Right lobe of liver (tissue), 6 donors: ENCODE data around the gene DPYSL3. TPM values are rescaled to one million over a fixed set of nuclear protein-coding genes. Genes with fewer than 3 reads are reported as not detected.

Source experiments
- ATAC-seq, 4 donors: fragments of 200-7000 bp; cut with Tn5 transposase; one replicate each; pipeline ENCODE4 v1.9.1; 2020; ENCODE audit warnings: mild to moderate bottlenecking in 4 of 4, moderate library complexity in 4 of 4
- DNase-seq, 3 donors: peaks; one replicate each; pipeline ENCODE4 v3.0.0-alpha.2; 2020
- H3K27ac ChIP-seq, 3 donors: fragments of 200-600 bp; one replicate each; pipeline ENCODE4 v1.8.0; 2022
- H3K27me3 ChIP-seq, 2 donors: fragments of 200-600 bp; one replicate each; pipeline ENCODE4 v1.8.0; 2022
- H3K36me3 ChIP-seq, 4 donors: fragments of 200-600 bp; sonication (generic) in 1 of 4; one replicate each; pipeline versions ENCODE4 v1.5.1 to v1.8.0; 2017 to 2022; ENCODE audit warnings: control low read depth in 1 of 4
- H3K4me1 ChIP-seq, 4 donors: fragments of 200-600 bp; sonication (generic) in 1 of 4; one replicate each; pipeline versions ENCODE4 v1.5.1 to v1.8.0; 2017 to 2022; ENCODE audit warnings: control low read depth in 1 of 4
- H3K4me3 ChIP-seq, 3 donors: fragments of 200-600 bp; one replicate each; pipeline ENCODE4 v1.8.0; 2022
- H3K9me3 ChIP-seq, 4 donors: fragments of 200-600 bp; sonication (generic) in 1 of 4; one replicate each; pipeline versions ENCODE4 v1.5.1 to v1.8.0; 2017 to 2022; ENCODE audit warnings: control low read depth in 1 of 4
- POLR2A ChIP-seq: fragments of 450-650 bp; IDR thresholded peaks from one replicate; pipeline ENCODE4 v1.6.1; 2017; ENCODE audit warnings: antibody characterized with exemption, mild to moderate bottlenecking
- WGBS: methylation state at CpG from one replicate; pipeline ENCODE4 v1.1.6; 2018; ENCODE audit warnings: low coverage, low lambda C conversion rate; ENCODE audit not compliant: insufficient coverage; ENCODE audit errors: missing lambda C conversion rate; 5-methylcytosine and 5-hydroxymethylcytosine counted together
- intact Hi-C, 2 donors: fragments of 100-400 bp; cut with DNase I; formaldehyde crosslinking; loops; one replicate each; pipeline versions ENCODE4 v1.11.2 to v1.14.1; 2022
- total RNA-seq, 6 experiments: library from RNA; depleted of rRNA in 2 of 6; stranded (reverse); fragments of >200 nt in 2 of 6; fragmentation: NEBNext Ultra II Directional in 3 of 6; extraction: Animal tissue kit (Norgen Biotek cat#: 25700) in 3 of 6; gene quantifications; one replicate each; pipeline versions ENCODE4 v1.1.0 to v1.2.4, GENCODE V29; 2016 to 2023
- TF ChIP-seq, protein P1 (sequence below), 4 donors: fragments of 200-600 bp in 3 of 4; fragments of 450-650 bp in 1 of 4; IDR thresholded peaks; one replicate each; pipeline versions ENCODE4 v1.5.1 to v1.8.0; 2016 to 2022; ENCODE audit warnings: antibody characterized with exemption in 4 of 4, mild to moderate bottlenecking in 2 of 4
- donor health status: DM: no; HTN: yes; CAD: no.
- donor health status: DM: no; HTN: no; CAD: no.
- donor health status: DM: no; HTN: no; CAD: no.
- donor health status: DM: no; HTN: yes; CAD: no.
- donor health status: DM: no; HTN: yes; CAD: no.

The DPYSL3 gene
- total RNA-seq, 6 experiments from 2014 or later: 1.4 to 3.8 (median 2.3) TPM

DNA sequence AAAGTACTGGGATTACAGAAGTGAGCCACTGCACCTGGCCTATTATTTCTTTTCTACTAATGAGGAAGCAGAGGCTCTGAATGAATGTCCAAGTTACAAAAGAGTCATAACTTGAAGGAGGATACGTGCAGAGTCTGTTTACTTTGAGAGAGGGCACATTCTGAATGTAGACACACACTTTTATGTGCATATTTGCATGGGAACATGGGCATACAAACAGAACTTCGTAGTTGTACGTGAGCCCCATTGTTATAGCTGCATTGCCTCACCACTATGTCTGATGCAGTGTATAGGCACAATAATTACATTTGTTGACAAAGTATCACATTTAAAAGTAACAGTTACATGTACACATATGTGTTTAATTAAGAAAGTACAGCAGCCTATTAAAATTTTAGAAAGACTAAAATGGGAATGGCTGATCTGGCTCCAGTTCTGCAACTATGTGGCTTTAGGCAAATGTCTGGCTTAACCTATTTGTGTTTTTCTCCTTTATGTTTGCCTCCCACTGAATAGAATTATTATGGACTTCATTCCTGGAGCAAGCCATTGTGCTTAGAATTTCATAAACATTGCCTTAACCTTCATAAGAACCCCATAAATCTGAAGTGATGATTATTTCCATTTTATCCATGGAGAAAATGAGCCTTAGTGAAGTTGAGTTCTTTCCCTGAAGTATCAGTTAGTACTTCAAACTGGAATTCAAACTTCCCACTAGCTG lies 3.0 kb upstream of the DPYSL3 start:
- intact Hi-C loops: no loop called here
- TF ChIP-seq, protein P1, sequence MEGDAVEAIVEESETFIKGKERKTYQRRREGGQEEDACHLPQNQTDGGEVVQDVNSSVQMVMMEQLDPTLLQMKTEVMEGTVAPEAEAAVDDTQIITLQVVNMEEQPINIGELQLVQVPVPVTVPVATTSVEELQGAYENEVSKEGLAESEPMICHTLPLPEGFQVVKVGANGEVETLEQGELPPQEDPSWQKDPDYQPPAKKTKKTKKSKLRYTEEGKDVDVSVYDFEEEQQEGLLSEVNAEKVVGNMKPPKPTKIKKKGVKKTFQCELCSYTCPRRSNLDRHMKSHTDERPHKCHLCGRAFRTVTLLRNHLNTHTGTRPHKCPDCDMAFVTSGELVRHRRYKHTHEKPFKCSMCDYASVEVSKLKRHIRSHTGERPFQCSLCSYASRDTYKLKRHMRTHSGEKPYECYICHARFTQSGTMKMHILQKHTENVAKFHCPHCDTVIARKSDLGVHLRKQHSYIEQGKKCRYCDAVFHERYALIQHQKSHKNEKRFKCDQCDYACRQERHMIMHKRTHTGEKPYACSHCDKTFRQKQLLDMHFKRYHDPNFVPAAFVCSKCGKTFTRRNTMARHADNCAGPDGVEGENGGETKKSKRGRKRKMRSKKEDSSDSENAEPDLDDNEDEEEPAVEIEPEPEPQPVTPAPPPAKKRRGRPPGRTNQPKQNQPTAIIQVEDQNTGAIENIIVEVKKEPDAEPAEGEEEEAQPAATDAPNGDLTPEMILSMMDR (IDR thresholded peaks at IDR 0.05): no peak
- TF ChIP-seq POLR2A: no peak
- WGBS: 38% methylated on average over 3 of the region's 3 CpGs
- peaks cover 0 to 6% (median 0%) of the 10 kb centered on the region in 4 donors for H3K4me1 ChIP-seq
- H3K27ac ChIP-seq: no peak overlapping the region
- DNase-seq (no peak), ATAC-seq (no peak)
- H3K9me3 ChIP-seq: no peaks in the 10 kb centered on the region
- no peaks in the 10 kb centered on the region for H3K36me3 ChIP-seq
- no peak overlapping the region for H3K4me3 ChIP-seq
- H3K27me3 ChIP-seq: peaks cover 0 to 8% of the 10 kb centered on the region in 2 donors

DNA sequence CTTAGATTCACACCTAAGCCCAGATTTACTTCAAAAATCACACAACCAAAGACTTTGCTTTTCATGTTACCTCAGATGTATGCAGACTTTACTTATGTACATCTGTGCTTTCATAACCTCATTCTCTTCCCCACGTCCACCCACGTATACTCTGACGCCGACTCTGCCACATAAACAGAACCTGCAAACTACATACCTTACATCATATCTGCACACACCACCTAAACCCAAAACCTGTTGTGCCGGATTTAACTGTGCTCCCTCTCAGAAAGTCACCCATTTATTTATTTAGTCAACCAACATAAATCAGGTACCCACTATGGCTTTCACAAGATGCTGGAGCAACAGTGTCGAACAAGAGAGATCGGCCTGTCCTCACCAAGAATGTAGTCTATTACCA lies 1.0 kb upstream of the DPYSL3 start:
- intact Hi-C loops: no loop called here
- WGBS: 70% methylated on average over 7 of the region's 7 CpGs
- H3K27ac ChIP-seq: no peak overlapping the region
- H3K9me3 ChIP-seq: no peaks in the 10 kb centered on the region
- DNase-seq (no peak), ATAC-seq (no peak)
- no peak overlapping the region for H3K4me3 ChIP-seq
- TF ChIP-seq, protein P1 (IDR thresholded peaks at IDR 0.05): no peak
- TF ChIP-seq POLR2A: no peak
- H3K36me3 ChIP-seq: no peaks in the 10 kb centered on the region
- peaks cover 0 to 8% of the 10 kb centered on the region in 2 donors for H3K27me3 ChIP-seq
- H3K4me1 ChIP-seq: peaks cover 0 to 6% (median 0%) of the 10 kb centered on the region in 4 donors

DNA sequence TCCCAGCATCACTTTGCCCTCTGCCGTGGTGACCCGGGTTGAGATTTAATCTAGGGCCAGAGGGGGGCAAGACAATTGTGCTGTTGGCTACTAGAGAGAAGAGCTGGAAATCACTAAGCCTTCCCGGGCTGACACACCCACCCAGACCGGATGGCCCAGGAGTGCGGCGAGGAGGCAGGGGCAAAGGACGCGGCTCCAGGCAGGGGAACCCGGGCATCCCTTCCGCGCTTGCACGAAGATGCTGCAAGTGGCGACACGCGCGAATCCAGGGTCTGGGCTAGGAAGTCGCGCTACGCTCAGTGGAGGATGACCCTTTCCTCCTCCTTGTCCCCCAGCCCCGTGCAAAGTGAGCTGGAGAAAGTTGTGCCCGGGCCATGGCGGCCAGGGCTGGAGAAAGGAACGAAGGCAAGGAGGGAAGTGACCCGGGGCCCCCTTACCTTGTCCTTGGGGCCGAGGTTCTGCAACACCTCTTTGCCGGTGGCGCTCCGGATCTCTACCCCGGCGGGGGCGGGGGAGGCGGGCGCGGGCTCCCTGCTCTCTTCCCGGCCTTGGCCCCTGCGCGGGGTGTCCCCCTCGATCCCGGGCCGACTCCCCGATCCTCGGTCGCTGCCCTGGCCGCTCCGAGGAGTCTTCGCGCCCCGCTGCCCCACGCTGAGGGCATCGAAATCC lies 693 bp downstream of the DPYSL3 start:
- peak overlapping the region; percentile 38 to 47 (median 39) for H3K4me3 ChIP-seq
- H3K36me3 ChIP-seq: no peaks in the 10 kb centered on the region
- DNase-seq (peak; percentile 26 to 52 (median 40)), ATAC-seq (peak; percentile 37 to 49 (median 44))
- WGBS: 2% methylated on average over 27 of the region's 50 CpGs
- no peak for TF ChIP-seq POLR2A
- TF ChIP-seq, protein P1 (IDR thresholded peaks at IDR 0.05): no peak
- peaks cover 0 to 8% of the 10 kb centered on the region in 2 donors for H3K27me3 ChIP-seq
- peaks cover 0 to 6% (median 0%) of the 10 kb centered on the region in 4 donors for H3K4me1 ChIP-seq
- intact Hi-C loops: no loop called here
- no peaks in the 10 kb centered on the region for H3K9me3 ChIP-seq
- H3K27ac ChIP-seq: peak overlapping the region in 1 of 3 donors; percentile 34

DNA sequence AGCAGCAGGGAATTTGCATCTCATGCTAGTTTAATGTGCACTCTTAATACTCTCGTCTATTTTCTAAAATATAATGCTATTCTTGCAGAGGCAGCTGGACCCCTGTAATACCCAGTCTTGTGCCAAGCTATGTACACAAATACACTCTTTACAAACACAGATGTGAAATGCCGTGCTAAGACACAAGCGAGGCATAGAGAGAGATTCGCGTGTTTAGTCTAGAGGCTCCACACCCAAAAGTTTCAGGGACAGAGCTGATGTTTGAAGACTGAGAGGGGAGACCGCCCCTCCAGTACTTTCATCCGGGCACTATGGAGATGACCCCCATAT lies 1.2 kb downstream of the DPYSL3 start:
- WGBS: 26% methylated on average over 7 of the region's 7 CpGs
- ATAC-seq (no peak), DNase-seq (no peak)
- no peak for TF ChIP-seq POLR2A
- TF ChIP-seq, protein P1 (IDR thresholded peaks at IDR 0.05): no peak
- no peaks in the 10 kb centered on the region for H3K36me3 ChIP-seq
- peaks cover 0 to 6% (median 0%) of the 10 kb centered on the region in 4 donors for H3K4me1 ChIP-seq
- no peaks in the 10 kb centered on the region for H3K9me3 ChIP-seq
- H3K27me3 ChIP-seq: peaks cover 0 to 8% of the 10 kb centered on the region in 2 donors
- H3K4me3 ChIP-seq: peak overlapping the region in 1 of 3 donors; percentile 47
- H3K27ac ChIP-seq: no peak overlapping the region
- intact Hi-C loops: no loop called here
